Left ventricle myocardium inferior (tissue), 1 donor: ENCODE results near the gene CAPRIN1. TPM values are rescaled to one million over a fixed set of nuclear protein-coding genes. Genes with fewer than 3 reads are reported as not detected.

Source experiments
- DNase-seq: peaks from one replicate; pipeline ENCODE4 v3.0.0-alpha.2; 2020
- H3K27ac ChIP-seq: fragments of 200-600 bp; replicated peaks from 2 replicates; pipeline ENCODE4 v1.8.0; 2021
- H3K27me3 ChIP-seq: fragments of 200-600 bp; 2 replicates; pipeline ENCODE4 v1.8.0; 2021; ENCODE audit warnings: low read depth
- H3K36me3 ChIP-seq: fragments of 200-600 bp; 2 replicates; pipeline ENCODE4 v1.8.0; 2021
- H3K4me1 ChIP-seq: fragments of 200-600 bp; 2 replicates; pipeline ENCODE4 v1.8.0; 2021
- H3K4me3 ChIP-seq: fragments of 200-600 bp; 2 replicates; pipeline ENCODE4 v1.8.0; 2021; ENCODE audit warnings: mild to moderate bottlenecking, moderate library complexity
- H3K9me3 ChIP-seq: fragments of 200-600 bp; replicated peaks from 2 replicates; pipeline ENCODE4 v1.8.0; 2021
- CTCF ChIP-seq: fragments of 200-600 bp; IDR thresholded peaks from 2 replicates; pipeline ENCODE4 v1.8.0; 2021; ENCODE audit warnings: antibody characterized with exemption, mild to moderate bottlenecking, borderline replicate concordance
- intact Hi-C: fragments of 100-400 bp; cut with micrococcal nuclease; formaldehyde crosslinking; loops from one replicate; pipeline ENCODE4 v1.11.0; 2022
- total RNA-seq: library from RNA; stranded (reverse); fragmentation: NEBNext Ultra II Directional; extraction: Animal tissue kit (Norgen Biotek cat#: 25700); gene quantifications from one replicate; pipeline ENCODE4 v1.2.1, GENCODE V29; 2021
- donor health status: DM: no; HTN: yes; CAD: no; lungs with severe emphysema.

The CAPRIN1 gene
- total RNA-seq, 1 donor from 2014 or later: 112 TPM

DNA sequence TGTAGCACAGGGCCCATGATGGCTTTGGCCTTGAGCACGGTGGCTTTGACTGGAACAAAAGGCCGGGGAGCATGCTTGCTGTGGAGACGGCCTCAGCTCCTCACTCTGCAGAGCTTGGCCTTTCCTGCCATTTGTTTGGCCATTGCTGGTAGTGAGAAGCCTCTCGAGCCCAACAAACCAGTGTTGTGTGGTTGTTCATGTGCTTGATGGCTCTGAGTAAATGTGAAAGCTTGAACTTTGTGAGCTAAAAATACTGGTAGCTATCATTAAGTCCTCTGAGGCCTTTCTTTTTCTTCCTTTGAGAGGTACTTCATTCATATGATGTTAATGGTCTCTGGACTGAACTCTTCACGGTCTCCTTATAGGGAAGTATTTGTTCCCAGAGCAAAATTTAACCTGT lies 93.5 kb downstream of the CAPRIN1 start:
- no peak overlapping the region for H3K4me3 ChIP-seq
- peaks cover 16% of the 10 kb centered on the region for H3K4me1 ChIP-seq
- H3K27ac ChIP-seq: no peak overlapping the region
- no peaks in the 10 kb centered on the region for H3K9me3 ChIP-seq
- peaks cover 99% of the 10 kb centered on the region for H3K36me3 ChIP-seq
- intact Hi-C loops: no loop called here
- TF ChIP-seq CTCF: no peak
- no peak for DNase-seq
- H3K27me3 ChIP-seq: no peaks in the 10 kb centered on the region

DNA sequence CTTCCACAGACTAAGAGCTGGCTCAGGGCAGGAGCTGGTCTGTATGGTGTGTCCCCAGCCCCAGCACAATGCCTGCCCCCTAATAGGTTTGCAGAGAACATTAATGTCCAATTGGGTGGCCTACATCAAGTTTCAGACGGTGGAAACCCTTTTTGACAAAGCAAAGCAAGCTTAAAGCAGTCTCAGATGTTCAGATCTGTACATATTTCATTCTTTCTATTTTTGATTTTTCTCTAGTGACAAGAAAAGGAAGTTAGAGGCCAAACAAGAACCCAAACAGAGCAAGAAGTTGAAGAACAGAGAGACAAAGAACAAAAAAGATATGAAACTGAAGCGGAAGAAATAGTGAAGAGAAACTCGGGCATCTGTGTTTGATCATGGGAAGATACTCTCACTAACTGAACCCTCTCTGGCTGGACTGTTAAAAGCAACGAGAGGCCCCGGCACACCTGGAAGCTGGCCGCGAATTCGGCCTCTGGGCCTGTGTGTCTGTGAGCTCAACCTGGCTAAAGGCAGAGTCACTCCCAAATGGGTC lies 94.4 kb downstream of the CAPRIN1 start:
- Histone ChIP-seq H3K27ac (no peak overlapping the region), H3K27me3 (no peaks in the 10 kb centered on the region), H3K4me1 (peaks cover 18% of the 10 kb centered on the region), H3K36me3 (peaks cover 99% of the 10 kb centered on the region), H3K9me3 (no peaks in the 10 kb centered on the region), H3K4me3 (no peak overlapping the region)
- DNase-seq: no peak
- no peak for TF ChIP-seq CTCF
- intact Hi-C loops: no loop called here

- intact Hi-C loops: no loop called here
- Histone ChIP-seq H3K27ac (no peak overlapping the region), H3K4me3 (no peak overlapping the region), H3K4me1 (peaks cover 18% of the 10 kb centered on the region), H3K36me3 (peaks cover 99% of the 10 kb centered on the region), H3K27me3 (no peaks in the 10 kb centered on the region), H3K9me3 (no peaks in the 10 kb centered on the region)
- DNase-seq: no peak
- no peak for TF ChIP-seq CTCF
Measured at GRCh38 chr11:34146411-34146810, 94.9 kb downstream of the CAPRIN1 start.

DNA sequence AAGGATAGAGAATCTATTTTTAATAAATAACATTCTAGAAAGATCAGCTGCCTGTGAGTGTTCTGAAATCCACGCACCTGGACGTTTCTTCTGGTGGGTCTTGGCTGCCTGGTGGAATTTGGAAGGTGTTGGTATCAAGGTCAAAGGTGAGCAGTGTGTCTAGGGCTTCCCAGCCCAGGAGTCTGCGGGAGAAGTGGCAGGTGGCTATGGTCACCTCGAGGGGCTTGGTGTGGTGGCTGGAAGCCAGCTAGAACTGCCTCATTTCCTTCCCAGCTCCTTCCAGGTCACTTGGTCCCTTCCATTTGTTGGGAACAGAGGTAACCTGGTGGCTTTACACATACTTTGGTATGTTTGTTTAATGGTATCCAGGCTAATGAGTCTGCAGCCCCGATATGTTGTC lies 95.3 kb downstream of the CAPRIN1 start:
- no peak for TF ChIP-seq CTCF
- Histone ChIP-seq H3K27me3 (no peaks in the 10 kb centered on the region), H3K27ac (no peak overlapping the region), H3K36me3 (peaks cover 99% of the 10 kb centered on the region), H3K9me3 (no peaks in the 10 kb centered on the region), H3K4me3 (no peak overlapping the region), H3K4me1 (peaks cover 18% of the 10 kb centered on the region)
- DNase-seq: no peak
- intact Hi-C loops: no loop called here

- TF ChIP-seq CTCF: no peak
- no peak for DNase-seq
- Histone ChIP-seq H3K4me3 (no peak overlapping the region), H3K36me3 (peaks cover 99% of the 10 kb centered on the region), H3K27ac (no peak overlapping the region), H3K9me3 (no peaks in the 10 kb centered on the region), H3K27me3 (no peaks in the 10 kb centered on the region), H3K4me1 (peaks cover 14% of the 10 kb centered on the region)
- intact Hi-C loops: no loop called here
Measured at GRCh38 chr11:34147581-34147980, 96.0 kb downstream of the CAPRIN1 start.
